Coronary artery (tissue), 2 donors: ENCODE results near the gene PGBD1.

Experiments used
- DNase-seq: peaks from one replicate; pipeline ENCODE4 v3.0.0-alpha.2; 2017; ENCODE audit warnings: low spot score
- H3K27ac ChIP-seq, 2 donors: fragments of 200-600 bp; sonication (generic); one replicate each; pipeline ENCODE4 v1.5.1; 2016 to 2019
- H3K4me3 ChIP-seq: fragments of 200-600 bp; sonication (generic); 2 replicates; pipeline ENCODE4 v1.5.1; 2016; ENCODE audit warnings: mild to moderate bottlenecking, moderate library complexity
- TF ChIP-seq, protein P1 (sequence below): fragments of 200-600 bp; sonication (generic); IDR thresholded peaks from one replicate; pipeline ENCODE4 v1.5.1; 2019; ENCODE audit warnings: antibody characterized with exemption

The PGBD1 gene

DNA sequence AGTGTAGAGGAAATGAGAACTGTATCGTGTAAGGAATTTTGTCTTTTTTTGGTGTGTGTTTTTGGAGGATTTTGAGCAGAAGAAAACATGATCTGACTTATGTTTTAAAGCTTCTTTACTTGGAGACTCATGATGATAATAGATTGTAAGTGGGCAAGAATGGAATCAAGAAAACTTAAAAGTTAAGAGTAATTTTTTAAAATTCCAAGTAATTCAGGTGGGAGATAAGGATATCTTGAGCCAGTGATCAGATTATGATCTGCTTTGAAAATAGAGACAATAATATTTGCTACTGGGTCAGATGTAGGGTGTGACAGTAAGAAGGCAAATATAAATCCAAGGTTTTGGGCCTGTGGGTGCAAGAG lies 13.7 kb upstream of the PGBD1 start:
- no peak for DNase-seq
- peak overlapping the region; percentile 87 for H3K4me3 ChIP-seq
- TF ChIP-seq, protein P1, sequence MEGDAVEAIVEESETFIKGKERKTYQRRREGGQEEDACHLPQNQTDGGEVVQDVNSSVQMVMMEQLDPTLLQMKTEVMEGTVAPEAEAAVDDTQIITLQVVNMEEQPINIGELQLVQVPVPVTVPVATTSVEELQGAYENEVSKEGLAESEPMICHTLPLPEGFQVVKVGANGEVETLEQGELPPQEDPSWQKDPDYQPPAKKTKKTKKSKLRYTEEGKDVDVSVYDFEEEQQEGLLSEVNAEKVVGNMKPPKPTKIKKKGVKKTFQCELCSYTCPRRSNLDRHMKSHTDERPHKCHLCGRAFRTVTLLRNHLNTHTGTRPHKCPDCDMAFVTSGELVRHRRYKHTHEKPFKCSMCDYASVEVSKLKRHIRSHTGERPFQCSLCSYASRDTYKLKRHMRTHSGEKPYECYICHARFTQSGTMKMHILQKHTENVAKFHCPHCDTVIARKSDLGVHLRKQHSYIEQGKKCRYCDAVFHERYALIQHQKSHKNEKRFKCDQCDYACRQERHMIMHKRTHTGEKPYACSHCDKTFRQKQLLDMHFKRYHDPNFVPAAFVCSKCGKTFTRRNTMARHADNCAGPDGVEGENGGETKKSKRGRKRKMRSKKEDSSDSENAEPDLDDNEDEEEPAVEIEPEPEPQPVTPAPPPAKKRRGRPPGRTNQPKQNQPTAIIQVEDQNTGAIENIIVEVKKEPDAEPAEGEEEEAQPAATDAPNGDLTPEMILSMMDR, result no peak
- H3K27ac ChIP-seq, result peak overlapping the region; percentile 61 to 86

DNA sequence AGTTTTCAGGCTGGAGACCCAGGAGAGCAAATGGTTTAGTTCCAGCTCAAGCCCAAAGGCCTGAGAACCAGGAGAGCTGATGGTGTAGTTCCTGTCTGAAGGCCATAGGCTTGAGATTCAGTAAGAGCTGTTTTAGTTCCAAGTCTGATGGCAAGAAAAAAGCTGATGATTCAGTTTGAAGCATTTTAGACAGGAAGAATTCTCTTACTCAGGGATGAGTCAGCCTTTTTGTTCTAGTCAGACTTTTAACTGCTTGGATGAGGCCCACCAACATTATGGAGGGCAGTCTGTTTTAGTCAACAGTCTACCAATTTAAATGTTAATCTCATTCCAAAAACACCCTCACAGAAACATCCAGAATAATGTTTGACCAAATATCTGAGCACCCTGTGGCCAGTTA lies 11.9 kb upstream of the PGBD1 start:
- TF ChIP-seq, protein P1, result no peak
- no peak overlapping the region for H3K27ac ChIP-seq
- DNase-seq, result no peak
- H3K4me3 ChIP-seq, result no peak overlapping the region

DNA sequence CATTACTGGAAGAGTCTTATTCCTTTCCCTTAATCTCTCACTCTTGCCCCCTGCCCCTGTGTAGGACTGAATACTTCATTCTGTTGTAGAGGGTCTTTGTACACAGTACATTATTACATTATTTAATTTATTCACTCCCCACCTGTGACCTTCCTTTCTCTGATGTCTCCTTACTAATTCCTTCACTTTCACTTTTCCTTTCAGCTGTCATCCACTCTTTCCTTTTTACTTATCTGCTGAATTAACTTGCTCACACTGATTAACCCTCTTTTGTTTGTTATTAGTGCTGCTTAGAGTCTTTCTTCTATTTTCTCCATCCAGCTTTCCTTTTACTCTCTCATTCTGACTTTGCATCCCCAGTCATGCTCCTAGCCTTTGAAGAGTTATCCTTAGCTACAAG lies 6.5 kb upstream of the PGBD1 start:
- TF ChIP-seq, protein P1, result no peak
- H3K27ac ChIP-seq, result no peak overlapping the region

DNA sequence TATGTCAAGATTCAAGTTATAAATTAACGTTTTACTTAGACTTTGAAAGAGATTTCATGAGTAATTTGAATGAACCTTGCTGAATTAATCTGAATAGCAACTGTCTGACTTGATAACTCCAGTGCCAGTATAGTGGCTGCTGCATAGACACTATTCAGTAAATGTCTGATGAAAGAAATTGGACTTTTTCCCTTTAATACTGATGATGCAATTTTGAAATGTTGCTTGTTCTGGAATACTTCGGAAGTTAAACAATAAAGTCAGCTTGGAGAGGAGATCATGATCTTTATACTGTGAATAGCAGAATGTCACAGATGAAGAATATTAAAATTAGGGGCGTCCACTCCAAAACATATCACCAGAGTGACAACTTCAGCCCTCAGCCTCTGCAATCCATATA lies 3.6 kb upstream of the PGBD1 start:
- H3K4me3 ChIP-seq, result no peak overlapping the region
- DNase-seq, result no peak
- TF ChIP-seq, protein P1, result no peak
- no peak overlapping the region for H3K27ac ChIP-seq

More for the DNA sequence above, 6.5 kb upstream of the PGBD1 start:
- H3K4me3 ChIP-seq, result no peak overlapping the region
- DNase-seq, result no peak

DNA sequence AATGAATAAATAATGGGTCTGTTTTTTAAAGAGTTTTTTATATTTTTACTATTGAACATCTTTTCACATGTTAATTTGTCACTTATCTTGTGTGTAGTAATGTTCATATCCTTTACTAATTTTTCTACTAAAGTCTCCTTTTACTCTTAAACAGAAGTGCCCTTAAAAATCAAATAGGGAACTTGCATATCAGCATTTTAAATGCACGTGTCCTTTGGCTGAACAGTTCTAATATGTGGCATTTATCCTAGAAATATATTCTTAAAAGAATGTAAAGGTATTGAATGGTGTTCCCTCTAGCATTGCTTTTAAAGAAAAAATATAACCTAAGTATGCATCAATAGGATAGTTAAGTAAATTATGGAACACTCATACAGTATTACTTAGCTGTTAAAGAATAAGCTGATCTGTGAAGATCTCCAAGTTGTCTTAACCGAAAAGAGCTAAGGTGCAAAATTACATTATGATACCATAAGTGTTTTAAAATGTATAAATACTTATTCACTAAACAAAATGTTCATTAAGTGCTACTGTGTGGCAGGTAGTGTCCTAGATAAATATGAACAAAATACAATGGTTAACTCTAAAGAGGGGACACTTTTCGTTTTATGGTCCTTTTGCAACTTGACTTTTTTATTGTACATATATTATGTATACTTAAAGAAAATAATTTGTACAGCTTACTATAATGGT lies 631 bp upstream of the PGBD1 start:
- TF ChIP-seq, protein P1, result no peak
- peak overlapping the region; percentile 83 for H3K4me3 ChIP-seq
- no peak for DNase-seq
- peak overlapping the region in 1 of 2 donors; percentile 3 for H3K27ac ChIP-seq

DNA sequence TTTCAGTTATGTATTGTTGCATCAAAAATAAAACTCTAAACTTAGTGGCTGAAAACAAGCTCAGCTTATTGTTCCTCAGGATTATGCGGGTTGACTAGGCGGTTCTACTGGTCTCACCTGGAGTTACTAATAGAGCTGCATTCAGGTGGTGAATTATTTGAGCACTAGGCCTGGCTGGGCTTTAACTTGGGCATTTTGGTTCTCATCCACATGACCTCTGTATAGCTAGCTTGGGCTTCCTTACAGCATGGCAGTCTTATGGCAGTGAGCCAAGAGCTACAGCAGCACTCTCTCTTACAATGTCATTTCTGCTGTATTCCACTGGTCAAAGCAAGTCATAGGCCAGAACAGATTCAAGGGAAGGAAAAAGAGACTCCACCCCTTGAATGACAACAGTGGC lies 1.6 kb downstream of the PGBD1 start:
- no peak for DNase-seq
- TF ChIP-seq, protein P1, result no peak
- Histone ChIP-seq H3K4me3 (no peak overlapping the region), H3K27ac (no peak overlapping the region)

DNA sequence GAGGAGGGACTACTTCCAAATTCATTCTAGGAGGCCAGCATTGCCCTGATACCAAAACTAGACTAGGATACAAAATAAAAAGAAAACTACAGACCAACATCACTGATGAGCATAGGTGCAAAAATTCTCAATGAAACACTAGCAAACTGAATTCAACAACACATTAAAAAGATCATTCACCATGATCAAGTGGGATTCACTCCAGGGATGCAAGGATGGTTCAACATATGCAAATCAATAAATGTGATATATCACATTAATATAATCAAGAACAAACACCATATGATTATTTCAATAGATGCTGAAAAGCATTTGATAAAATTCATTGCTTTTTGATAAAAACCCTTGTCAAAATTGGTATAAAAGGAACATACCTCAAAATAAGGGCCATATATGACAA lies 10.2 kb downstream of the PGBD1 start:
- no peak overlapping the region for H3K27ac ChIP-seq
- TF ChIP-seq, protein P1, result no peak

More for the DNA sequence above, 10.2 kb downstream of the PGBD1 start:
- no peak for DNase-seq
- no peak overlapping the region for H3K4me3 ChIP-seq
